ENCODE measurements around the gene PHACTR1. TPM values are rescaled to one million over a fixed set of nuclear protein-coding genes. Genes with fewer than 3 reads are reported as not detected.

PHACTR1 gene
- total and polyA plus RNA-seq, 8 donors, result 0.46 to 17.4 (median 6.4) TPM; not detected in 1

DNA sequence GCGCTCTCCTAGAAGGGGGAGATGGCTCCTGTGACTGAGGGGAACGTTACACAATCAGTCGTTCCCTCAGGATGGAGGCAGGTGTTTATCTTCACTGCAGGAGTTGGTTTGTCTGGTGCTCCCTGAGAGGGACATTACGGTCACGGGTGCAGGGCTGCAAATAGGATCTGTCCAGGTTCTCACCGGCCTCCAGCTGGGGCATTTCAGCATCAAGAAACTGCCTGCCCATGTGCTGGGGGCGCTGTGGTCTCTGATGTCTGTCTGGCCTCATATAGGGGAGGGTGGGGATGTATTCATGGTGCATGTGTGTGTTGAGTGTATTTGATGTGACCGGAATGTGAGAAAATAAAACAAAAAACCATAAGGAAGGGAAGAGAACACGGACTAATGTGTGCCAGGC lies 534.7 kb downstream of the PHACTR1 start:
- Histone ChIP-seq H3K27ac (no peak overlapping the region), H3K4me1 (peaks cover 0 to 5% (median 0%) of the 10 kb centered on the region in 4 donors), H3K4me3 (no peak overlapping the region), H3K9me3 (peaks cover 0 to 8% (median 3%) of the 10 kb centered on the region in 4 donors), H3K36me3 (no peaks in the 10 kb centered on the region), H3K27me3 (no peaks in the 10 kb centered on the region)
- no peak for DNase-seq
- intact Hi-C loops (cut with DNase I; ENCODE audit: low total_unique reads), result no loop called here
- TF ChIP-seq EP300 (IDR thresholded peaks at IDR 0.05), result no peak
- no peak for TF ChIP-seq POLR2AphosphoS5 (IDR thresholded peaks at IDR 0.05)
- 82 to 87% (median 83%) methylated on average over 6 to 9 of the region's 9 CpGs for WGBS, 5 donors

DNA sequence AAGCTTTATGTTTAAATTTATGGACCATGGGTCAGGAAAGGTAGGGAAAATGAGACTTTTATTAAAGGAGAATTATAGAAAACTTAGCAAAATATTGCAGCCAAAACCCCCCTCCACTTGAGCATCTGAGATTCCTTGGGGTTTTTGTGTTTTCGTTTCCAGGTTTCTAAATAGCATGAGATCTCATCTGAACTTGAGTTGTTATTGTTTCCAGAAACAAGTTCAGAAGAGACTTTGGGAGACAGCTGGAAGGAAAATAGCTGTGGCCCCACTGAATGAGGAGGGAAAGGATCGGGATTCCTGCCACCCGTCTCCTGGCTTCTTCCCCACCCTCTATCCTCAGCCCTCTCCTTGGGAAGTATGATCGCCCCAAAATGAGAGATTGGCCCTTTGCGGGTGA lies 536.2 kb downstream of the PHACTR1 start:
- no peak overlapping the region for H3K4me3 ChIP-seq
- no peak for DNase-seq
- H3K27ac ChIP-seq, result no peak overlapping the region
- peaks cover 0 to 13% (median 0%) of the 10 kb centered on the region in 4 donors for H3K4me1 ChIP-seq
- no peaks in the 10 kb centered on the region for H3K27me3 ChIP-seq
- H3K9me3 ChIP-seq, result peaks cover 0 to 8% (median 3%) of the 10 kb centered on the region in 4 donors
- intact Hi-C loops (cut with DNase I; ENCODE audit: low total_unique reads), result no loop called here
- 90 to 93% (median 92%) methylated on average over 5 of the region's 5 CpGs for WGBS, 5 donors
- no peaks in the 10 kb centered on the region for H3K36me3 ChIP-seq
- TF ChIP-seq, protein P1, sequence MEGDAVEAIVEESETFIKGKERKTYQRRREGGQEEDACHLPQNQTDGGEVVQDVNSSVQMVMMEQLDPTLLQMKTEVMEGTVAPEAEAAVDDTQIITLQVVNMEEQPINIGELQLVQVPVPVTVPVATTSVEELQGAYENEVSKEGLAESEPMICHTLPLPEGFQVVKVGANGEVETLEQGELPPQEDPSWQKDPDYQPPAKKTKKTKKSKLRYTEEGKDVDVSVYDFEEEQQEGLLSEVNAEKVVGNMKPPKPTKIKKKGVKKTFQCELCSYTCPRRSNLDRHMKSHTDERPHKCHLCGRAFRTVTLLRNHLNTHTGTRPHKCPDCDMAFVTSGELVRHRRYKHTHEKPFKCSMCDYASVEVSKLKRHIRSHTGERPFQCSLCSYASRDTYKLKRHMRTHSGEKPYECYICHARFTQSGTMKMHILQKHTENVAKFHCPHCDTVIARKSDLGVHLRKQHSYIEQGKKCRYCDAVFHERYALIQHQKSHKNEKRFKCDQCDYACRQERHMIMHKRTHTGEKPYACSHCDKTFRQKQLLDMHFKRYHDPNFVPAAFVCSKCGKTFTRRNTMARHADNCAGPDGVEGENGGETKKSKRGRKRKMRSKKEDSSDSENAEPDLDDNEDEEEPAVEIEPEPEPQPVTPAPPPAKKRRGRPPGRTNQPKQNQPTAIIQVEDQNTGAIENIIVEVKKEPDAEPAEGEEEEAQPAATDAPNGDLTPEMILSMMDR (IDR thresholded peaks at IDR 0.05), result no peak
- TF ChIP-seq EP300 (IDR thresholded peaks at IDR 0.05) (no peak), POLR2AphosphoS5 (IDR thresholded peaks at IDR 0.05) (no peak), POLR2A (IDR thresholded peaks at IDR 0.05) (no peak)

DNA sequence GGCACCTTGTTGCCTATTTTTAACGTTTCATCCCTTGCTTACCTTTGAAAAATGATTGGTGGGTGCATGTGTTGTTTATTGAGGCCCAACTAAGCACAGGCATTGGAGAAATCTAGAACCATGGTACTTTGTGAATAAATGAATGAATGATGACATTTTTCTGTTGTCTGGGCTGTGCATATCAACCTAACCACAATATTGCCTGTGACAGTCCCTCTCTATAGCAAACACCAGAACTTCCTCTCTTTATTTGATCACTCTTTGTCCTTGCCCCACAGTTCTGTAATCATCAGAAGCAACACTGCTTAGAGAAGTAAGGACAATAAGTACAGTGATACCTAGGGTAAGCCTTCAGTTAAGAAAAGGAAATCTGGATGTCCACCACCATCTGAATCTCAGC lies 536.7 kb downstream of the PHACTR1 start:
- intact Hi-C loops (cut with DNase I; ENCODE audit: low total_unique reads), result no loop called here
- no peak overlapping the region for H3K4me3 ChIP-seq
- TF ChIP-seq POLR2A (IDR thresholded peaks at IDR 0.05) (no peak), POLR2AphosphoS5 (IDR thresholded peaks at IDR 0.05) (no peak), EP300 (IDR thresholded peaks at IDR 0.05) (no peak)
- TF ChIP-seq, protein P1 (IDR thresholded peaks at IDR 0.05), result no peak
- peaks cover 0 to 8% (median 3%) of the 10 kb centered on the region in 4 donors for H3K9me3 ChIP-seq
- no peaks in the 10 kb centered on the region for H3K27me3 ChIP-seq
- no peak overlapping the region for H3K27ac ChIP-seq
- H3K4me1 ChIP-seq, result peaks cover 0 to 13% (median 0%) of the 10 kb centered on the region in 4 donors
- no peaks in the 10 kb centered on the region for H3K36me3 ChIP-seq
- WGBS, 5 donors, result 59 to 81% (median 73%) methylated on average over 1 of the region's 1 CpG
- no peak for DNase-seq

DNA sequence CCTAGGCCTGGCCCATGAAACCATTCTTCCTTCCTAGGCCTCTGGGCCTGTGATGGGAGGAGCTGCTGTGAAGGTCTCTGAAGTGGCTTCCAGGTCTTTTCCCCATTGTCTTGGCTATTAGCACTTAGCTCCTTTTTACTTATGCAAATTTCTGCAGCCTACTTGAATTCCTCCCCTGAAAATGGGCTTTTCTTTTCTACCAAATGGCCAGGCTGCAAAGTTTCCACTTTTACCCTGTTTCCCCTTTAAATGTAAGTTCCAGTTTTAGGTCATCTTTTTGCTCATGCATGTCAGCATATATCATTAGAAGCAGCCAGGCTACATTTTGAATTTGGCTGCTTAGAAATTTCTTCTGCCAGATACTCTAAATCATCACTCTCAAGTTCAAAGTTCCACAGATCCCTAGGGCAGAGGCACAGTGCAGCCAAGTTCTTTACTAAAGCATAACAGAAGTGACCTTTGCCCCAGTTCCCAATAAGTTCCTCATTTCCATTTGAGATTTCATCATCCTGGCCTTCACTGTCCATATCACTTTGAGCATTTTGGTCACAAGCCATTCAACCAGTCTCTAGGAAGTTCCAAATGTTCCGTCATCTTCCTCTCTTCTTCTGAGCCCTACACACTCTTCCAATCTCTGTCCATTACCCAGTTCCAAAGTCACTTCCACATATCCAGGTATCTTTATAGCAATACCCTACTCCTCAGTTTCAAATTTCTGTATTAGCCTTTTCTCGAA lies 539.9 kb downstream of the PHACTR1 start:
- Histone ChIP-seq H3K27ac (peak overlapping the region in 1 of 5 donors; percentile 15), H3K9me3 (peaks cover 0 to 8% (median 3%) of the 10 kb centered on the region in 4 donors), H3K27me3 (no peaks in the 10 kb centered on the region), H3K4me1 (peaks cover 0 to 13% (median 0%) of the 10 kb centered on the region in 4 donors), H3K36me3 (no peaks in the 10 kb centered on the region), H3K4me3 (no peak overlapping the region)
- TF ChIP-seq EP300 (IDR thresholded peaks at IDR 0.05) (no peak), POLR2AphosphoS5 (IDR thresholded peaks at IDR 0.05) (no peak), POLR2A (IDR thresholded peaks at IDR 0.05) (no peak)
- TF ChIP-seq, protein P1 (IDR thresholded peaks at IDR 0.05), result no peak
- 82 to 97% (median 90%) methylated on average over 2 of the region's 2 CpGs for WGBS, 5 donors
- intact Hi-C loops (cut with DNase I; ENCODE audit: low total_unique reads), result no loop called here
- no peak for DNase-seq

DNA sequence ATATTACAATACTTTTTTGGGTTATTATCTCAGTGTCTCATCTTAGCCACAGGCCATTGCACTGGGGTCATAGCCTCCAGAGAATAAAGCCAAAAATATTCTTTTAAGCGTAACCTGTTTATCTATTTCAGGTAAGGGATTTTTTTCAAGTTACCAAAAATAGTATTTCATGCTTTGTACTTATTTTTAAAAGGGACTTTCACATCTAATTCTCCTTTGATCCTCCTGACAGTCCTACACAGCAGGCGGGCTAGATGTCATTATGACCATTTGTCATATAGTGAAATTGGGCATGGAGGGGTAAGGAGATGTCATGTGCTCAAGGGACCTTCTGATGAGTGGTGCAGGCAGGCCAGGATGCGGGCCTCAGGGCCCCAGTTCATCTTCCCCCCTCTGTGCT lies 542.8 kb downstream of the PHACTR1 start:
- no peak for DNase-seq
- intact Hi-C loops (cut with DNase I; ENCODE audit: low total_unique reads), result no loop called here
- no peaks in the 10 kb centered on the region for H3K36me3 ChIP-seq
- H3K27ac ChIP-seq, result no peak overlapping the region
- peaks cover 0 to 8% (median 3%) of the 10 kb centered on the region in 4 donors for H3K9me3 ChIP-seq
- no peaks in the 10 kb centered on the region for H3K27me3 ChIP-seq
- no peak overlapping the region for H3K4me3 ChIP-seq
- peaks cover 0 to 13% (median 0%) of the 10 kb centered on the region in 4 donors for H3K4me1 ChIP-seq
- TF ChIP-seq POLR2A (IDR thresholded peaks at IDR 0.05), result no peak
- TF ChIP-seq POLR2AphosphoS5 (IDR thresholded peaks at IDR 0.05), result no peak
- TF ChIP-seq EP300 (IDR thresholded peaks at IDR 0.05), result no peak
- TF ChIP-seq, protein P1 (IDR thresholded peaks at IDR 0.05), result no peak
- WGBS, 5 donors, result 88 to 96% (median 92%) methylated on average over 3 of the region's 3 CpGs

All from stomach (tissue), 9 donors.